ENCODE data around the gene REV1.
"Not testable (repeated sequence)": the region's sequence is repeated elsewhere in the genome, so short reads cannot be mapped to it uniquely, and the experiment has no call there.

Gene REV1

GRCh38 chr2:99365661-99366060 lies 124.2 kb downstream of the REV1 start:
- H3K9me2 ChIP-seq (replicated peaks; ENCODE audit: insufficient read depth, low read length), result no peaks in the 10 kb centered on the region
- no peaks in the 10 kb centered on the region for H3F3A ChIP-seq (ENCODE audit: insufficient read depth, low read length)
- no peaks in the 10 kb centered on the region for H4K20me1 ChIP-seq (ENCODE audit: insufficient read depth, low read length)
- H3K4me1 ChIP-seq (ENCODE audit: low read length), result no peaks in the 10 kb centered on the region
- H3K79me2 ChIP-seq (ENCODE audit: low read length), result peaks cover 7% of the 10 kb centered on the region; the same call in 1 of the 2 replicates
- H3K4me3 ChIP-seq (ENCODE audit: low read length), result no peak overlapping the region
- no peak for DNase-seq
- TF ChIP-seq EZH2 (optimal IDR thresholded peaks at IDR 0.05; ENCODE audit: low read depth, low read length) (no peak), EZH2phosphoT487 (IDR thresholded peaks at IDR 0.05; ENCODE audit: low read length) (no peak), CTCF (IDR thresholded peaks at IDR 0.05; ENCODE audit: low read length) (no peak)
- H3K36me3 ChIP-seq (replicated peaks; ENCODE audit: insufficient read depth, low read length), result peaks cover 25% of the 10 kb centered on the region
- no peak overlapping the region for H3K27ac ChIP-seq (ENCODE audit: low read length)
- no peak overlapping the region for H2AFZ ChIP-seq (ENCODE audit: low read length)
- no peaks in the 10 kb centered on the region for H3K9me3 ChIP-seq (replicated peaks; ENCODE audit: insufficient read depth, low read length)
- no peak overlapping the region for H3K4me2 ChIP-seq (ENCODE audit: low read depth, low read length)
- H3K27me3 ChIP-seq (replicated peaks; ENCODE audit: insufficient read depth, low read length), result no peaks in the 10 kb centered on the region
- no peak overlapping the region for H3K9ac ChIP-seq (ENCODE audit: low read length)

- peaks cover 92% of the 10 kb centered on the region for H3K79me2 ChIP-seq (ENCODE audit: low read length)
- no peak overlapping the region for H3K4me3 ChIP-seq (ENCODE audit: low read length)
- H3K4me2 ChIP-seq (ENCODE audit: low read depth, low read length), result no peak overlapping the region
- no peak overlapping the region for H3K27ac ChIP-seq (ENCODE audit: low read length)
- H3K9me3 ChIP-seq (replicated peaks; ENCODE audit: insufficient read depth, low read length), result no peaks in the 10 kb centered on the region
- no peak overlapping the region for H3K9ac ChIP-seq (ENCODE audit: low read length)
- no peaks in the 10 kb centered on the region for H3K9me2 ChIP-seq (replicated peaks; ENCODE audit: insufficient read depth, low read length)
- DNase-seq, result no peak
- H3K4me1 ChIP-seq (ENCODE audit: low read length), result no peaks in the 10 kb centered on the region
- peaks cover 6% of the 10 kb centered on the region; the same call in 1 of the 2 replicates for H3K36me3 ChIP-seq (replicated peaks; ENCODE audit: insufficient read depth, low read length)
- TF ChIP-seq CTCF (IDR thresholded peaks at IDR 0.05; ENCODE audit: low read length) (no peak), EZH2phosphoT487 (IDR thresholded peaks at IDR 0.05; ENCODE audit: low read length) (no peak), EZH2 (optimal IDR thresholded peaks at IDR 0.05; ENCODE audit: low read depth, low read length) (no peak)
- H3K27me3 ChIP-seq (replicated peaks; ENCODE audit: insufficient read depth, low read length), result no peaks in the 10 kb centered on the region
- H3F3A ChIP-seq (ENCODE audit: insufficient read depth, low read length), result no peaks in the 10 kb centered on the region
- no peak overlapping the region for H2AFZ ChIP-seq (ENCODE audit: low read length)
- H4K20me1 ChIP-seq (ENCODE audit: insufficient read depth, low read length), result peaks cover 28% of the 10 kb centered on the region
Observed at GRCh38 chr2:99356853-99357252, 133.0 kb downstream of the REV1 start.

- not testable (repeated sequence) for DNase-seq; H3K4me1 ChIP-seq (ENCODE audit: low read length); H3K4me3 ChIP-seq (ENCODE audit: low read length); H3K9me3 ChIP-seq (replicated peaks; ENCODE audit: insufficient read depth, low read length); H2AFZ ChIP-seq (ENCODE audit: low read length); H3K4me2 ChIP-seq (ENCODE audit: low read depth, low read length); H3K27ac ChIP-seq (ENCODE audit: low read length); H3K36me3 ChIP-seq (replicated peaks; ENCODE audit: insufficient read depth, low read length); H3K9ac ChIP-seq (ENCODE audit: low read length); H3K27me3 ChIP-seq (replicated peaks; ENCODE audit: insufficient read depth, low read length); H3F3A ChIP-seq (ENCODE audit: insufficient read depth, low read length); H3K9me2 ChIP-seq (replicated peaks; ENCODE audit: insufficient read depth, low read length)
- Histone ChIP-seq H4K20me1 (ENCODE audit: insufficient read depth, low read length) (peaks cover 39% of the 10 kb centered on the region), H3K79me2 (ENCODE audit: low read length) (peaks cover 98% of the 10 kb centered on the region)
Observed at GRCh38 chr2:99354825-99355224, 135.0 kb downstream of the REV1 start.

GRCh38 chr2:99354070-99354469 lies 135.7 kb downstream of the REV1 start:
- H3K4me2 ChIP-seq (ENCODE audit: low read depth, low read length), result no peak overlapping the region
- DNase-seq, result no peak
- H3K4me3 ChIP-seq (ENCODE audit: low read length), result no peak overlapping the region
- TF ChIP-seq EZH2 (optimal IDR thresholded peaks at IDR 0.05; ENCODE audit: low read depth, low read length) (no peak), CTCF (IDR thresholded peaks at IDR 0.05; ENCODE audit: low read length) (no peak), EZH2phosphoT487 (IDR thresholded peaks at IDR 0.05; ENCODE audit: low read length) (no peak)
- no peaks in the 10 kb centered on the region for H3K9me3 ChIP-seq (replicated peaks; ENCODE audit: insufficient read depth, low read length)
- no peaks in the 10 kb centered on the region for H3K36me3 ChIP-seq (replicated peaks; ENCODE audit: insufficient read depth, low read length)
- H3K9ac ChIP-seq (ENCODE audit: low read length), result no peak overlapping the region
- no peaks in the 10 kb centered on the region for H3F3A ChIP-seq (ENCODE audit: insufficient read depth, low read length)
- H3K4me1 ChIP-seq (ENCODE audit: low read length), result no peaks in the 10 kb centered on the region
- H3K27ac ChIP-seq (ENCODE audit: low read length), result no peak overlapping the region
- peaks cover 43% of the 10 kb centered on the region for H4K20me1 ChIP-seq (ENCODE audit: insufficient read depth, low read length)
- H3K79me2 ChIP-seq (ENCODE audit: low read length), result peaks cover 98% of the 10 kb centered on the region
- H3K27me3 ChIP-seq (replicated peaks; ENCODE audit: insufficient read depth, low read length), result no peaks in the 10 kb centered on the region
- no peak overlapping the region for H2AFZ ChIP-seq (ENCODE audit: low read length)
- no peaks in the 10 kb centered on the region for H3K9me2 ChIP-seq (replicated peaks; ENCODE audit: insufficient read depth, low read length)
